K562 (cell line): Measurements from ENCODE around the gene RPS6KL1. TPM values are rescaled to one million over a fixed set of nuclear protein-coding genes. Genes with fewer than 3 reads are reported as not detected.

Experiments used
- CHD7 ChIP-seq: fragments of 200-600 bp; sonication (generic); IDR thresholded peaks from one replicate; pipeline ENCODE4 v1.6.1; 2012; ENCODE audit warnings: mild to moderate bottlenecking, low read depth, low read length, inconsistent platforms
- GATAD2B ChIP-seq: fragments of 450-650 bp; IDR thresholded peaks from 2 replicates; pipeline ENCODE4 v1.6.1; 2017; ENCODE audit warnings: mild to moderate bottlenecking, borderline replicate concordance
- NCOA1 ChIP-seq: fragments of 450-650 bp; IDR thresholded peaks from 2 replicates; pipeline ENCODE4 v1.6.1; 2016; ENCODE audit warnings: low read depth
- PCBP1 ChIP-seq: fragments of 200-400 bp; formaldehyde crosslinking; IDR thresholded peaks from 2 replicates; pipeline ENCODE4 v1.6.1; 2018; ENCODE audit warnings: mild to moderate bottlenecking, low read depth, low read length; ENCODE audit not compliant: poor library complexity, severe bottlenecking
- PHF20 ChIP-seq: fragments of 450-650 bp; IDR thresholded peaks from 2 replicates; pipeline ENCODE4 v1.6.1; 2018; ENCODE audit not compliant: partially characterized antibody
- RNF2 ChIP-seq: sonication (generic); IDR thresholded peaks from 2 replicates; pipeline ENCODE4 v1.6.1; 2016
- TEAD4 ChIP-seq, 2 experiments: sonication (generic) in 1 of 2; formaldehyde crosslinking in 1 of 2; IDR thresholded peaks; 2 replicates each; pipeline versions ENCODE4 v1.6.1 to v1.8.0; 2012 to 2022; ENCODE audit warnings: borderline replicate concordance in 1 of 2, inconsistent platforms in 1 of 2, low read length in 1 of 2, mild to moderate bottlenecking in 1 of 2, missing genetic modification reagents in 1 of 2
- ZBTB11 ChIP-seq, 3 experiments: fragments of 200-800 bp in 1 of 3; fragments of 250-450 bp in 1 of 3; fragments of 450-650 bp in 1 of 3; sonication (Bioruptor Pico) in 1 of 3; sonication (Bioruptor generic) in 1 of 3; formaldehyde crosslinking in 1 of 3; IDR thresholded peaks; 2 replicates each; pipeline versions ENCODE4 v1.6.1 to v1.8.0; 2016 to 2022; ENCODE audit warnings: mild to moderate bottlenecking in 2 of 3, missing genetic modification characterization in 2 of 3, missing compliant biosample characterization in 1 of 3, moderate library complexity in 1 of 3
- ZBTB17 ChIP-seq: fragments of 450-650 bp; formaldehyde crosslinking; IDR thresholded peaks from 2 replicates; pipeline ENCODE4 v1.4.0; 2020; ENCODE audit warnings: mild to moderate bottlenecking
- polyA plus RNA-seq, 8 experiments: library from polyadenylated mRNA; depleted of rRNA in 4 of 8; stranded (reverse) in 5 of 8; unstranded in 3 of 8; fragments of >200 nt; fragmentation: Nextera tagmentation in 2 of 8; fragmentation: Illumina TruSeq in 1 of 8; extraction: Ambion mirVana in 2 of 8; extraction: Trizol in 1 of 8; gene quantifications; 2 replicates each; pipeline versions ENCODE4 v1.2.1 to v1.2.3, GENCODE V29; 2011 to 2014; ENCODE audit warnings: inconsistent platforms in 1 of 8, missing spikeins in 1 of 8
- total RNA-seq, 7 experiments: library from RNA; depleted of rRNA in 6 of 7; stranded (reverse); fragments of >200 nt in 6 of 7; fragmentation: Illumina TruSeq in 2 of 7; extraction: Trizol in 2 of 7; gene quantifications; 2 replicates each; pipeline versions ENCODE4 v1.2.1 to v1.2.3, GENCODE V29; 2011 to 2021; ENCODE audit warnings: low replicate concordance in 1 of 7
- TF ChIP-seq, protein P1 (sequence below): fragments of 250-450 bp; sonication (Bioruptor Pico); IDR thresholded peaks from 2 replicates; pipeline ENCODE4 v1.4.0; 2020; ENCODE audit warnings: borderline replicate concordance

RPS6KL1 gene
- total and polyA plus RNA-seq, 9 of the 15 experiments (the other 6 are each of a cell fraction or from before 2014, with no cell fraction given), result 0.91 to 15.5 (median 8.1) TPM

DNA sequence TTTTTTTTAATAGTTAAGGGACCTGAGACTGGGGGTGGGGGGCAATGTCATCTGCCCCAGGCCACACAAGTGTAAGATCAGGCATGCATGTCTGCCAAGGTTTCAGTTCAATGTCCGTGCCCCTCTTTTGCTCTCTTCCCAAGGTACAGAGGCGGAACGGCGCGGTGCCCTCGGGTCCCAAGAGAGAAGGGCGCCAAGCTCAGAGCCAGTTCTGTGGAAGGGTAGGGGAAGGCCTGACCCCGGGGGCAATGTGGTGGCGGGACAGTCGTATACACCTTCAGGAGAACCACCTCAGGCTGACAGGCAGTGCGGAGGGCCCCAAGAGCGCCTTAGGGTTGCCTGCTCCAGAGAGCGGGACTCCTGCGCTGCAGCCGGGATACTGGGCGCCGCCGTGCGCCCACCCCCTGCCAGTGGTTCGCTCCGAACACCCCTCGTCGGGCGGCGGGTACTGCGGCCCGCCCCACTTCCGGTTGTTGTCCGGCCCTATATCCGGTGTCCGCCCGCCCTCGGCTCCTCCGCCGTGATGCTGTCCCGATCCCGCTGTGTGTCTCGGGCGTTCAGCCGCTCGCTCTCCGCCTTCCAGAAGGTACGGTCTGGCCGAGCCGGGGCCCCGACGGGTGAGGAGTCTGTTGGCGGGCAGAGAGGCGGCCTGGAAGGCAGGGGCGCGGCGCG is 41.5 kb downstream of the RPS6KL1 start, which contains the start of gene DLST (continued):
- TF ChIP-seq ZBTB11 (CRISPR knock-in tag; IDR thresholded peaks at IDR 0.05) (peak; percentile 88 to 97 (median 97)), TEAD4 (IDR thresholded peaks at IDR 0.05; ENCODE audit: low read length) (no peak), TEAD4 (CRISPR knock-in tag; IDR thresholded peaks at IDR 0.05; ENCODE audit: borderline replicate concordance) (no peak), PHF20 (peak; percentile 76), RNF2 (peak; percentile 53; the same call in 1 of the 2 replicates), NCOA1 (no peak), ZBTB17 (CRISPR knock-in tag) (no peak), CHD7 (no peak), PCBP1 (peak; percentile 86), GATAD2B (peak; percentile 41; the same call in 1 of the 2 replicates)
- TF ChIP-seq, protein P1, sequence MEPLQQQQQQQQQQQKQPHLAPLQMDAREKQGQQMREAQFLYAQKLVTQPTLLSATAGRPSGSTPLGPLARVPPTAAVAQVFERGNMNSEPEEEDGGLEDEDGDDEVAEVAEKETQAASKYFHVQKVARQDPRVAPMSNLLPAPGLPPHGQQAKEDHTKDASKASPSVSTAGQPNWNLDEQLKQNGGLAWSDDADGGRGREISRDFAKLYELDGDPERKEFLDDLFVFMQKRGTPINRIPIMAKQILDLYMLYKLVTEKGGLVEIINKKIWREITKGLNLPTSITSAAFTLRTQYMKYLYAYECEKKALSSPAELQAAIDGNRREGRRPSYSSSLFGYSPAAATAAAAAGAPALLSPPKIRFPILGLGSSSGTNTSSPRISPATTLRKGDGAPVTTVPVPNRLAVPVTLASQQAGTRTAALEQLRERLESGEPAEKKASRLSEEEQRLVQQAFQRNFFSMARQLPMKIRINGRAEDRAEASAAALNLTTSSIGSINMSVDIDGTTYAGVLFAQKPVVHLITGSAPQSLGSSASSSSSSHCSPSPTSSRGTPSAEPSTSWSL (CRISPR knock-in tag), result no peak
